ENCODE data around the gene MIER3. TPM values are rescaled to one million over a fixed set of nuclear protein-coding genes. Genes with fewer than 3 reads are reported as not detected.

Gene MIER3
- polyA plus RNA-seq, 4 donors: 7.1 to 35.4 (median 28.6) TPM

DNA sequence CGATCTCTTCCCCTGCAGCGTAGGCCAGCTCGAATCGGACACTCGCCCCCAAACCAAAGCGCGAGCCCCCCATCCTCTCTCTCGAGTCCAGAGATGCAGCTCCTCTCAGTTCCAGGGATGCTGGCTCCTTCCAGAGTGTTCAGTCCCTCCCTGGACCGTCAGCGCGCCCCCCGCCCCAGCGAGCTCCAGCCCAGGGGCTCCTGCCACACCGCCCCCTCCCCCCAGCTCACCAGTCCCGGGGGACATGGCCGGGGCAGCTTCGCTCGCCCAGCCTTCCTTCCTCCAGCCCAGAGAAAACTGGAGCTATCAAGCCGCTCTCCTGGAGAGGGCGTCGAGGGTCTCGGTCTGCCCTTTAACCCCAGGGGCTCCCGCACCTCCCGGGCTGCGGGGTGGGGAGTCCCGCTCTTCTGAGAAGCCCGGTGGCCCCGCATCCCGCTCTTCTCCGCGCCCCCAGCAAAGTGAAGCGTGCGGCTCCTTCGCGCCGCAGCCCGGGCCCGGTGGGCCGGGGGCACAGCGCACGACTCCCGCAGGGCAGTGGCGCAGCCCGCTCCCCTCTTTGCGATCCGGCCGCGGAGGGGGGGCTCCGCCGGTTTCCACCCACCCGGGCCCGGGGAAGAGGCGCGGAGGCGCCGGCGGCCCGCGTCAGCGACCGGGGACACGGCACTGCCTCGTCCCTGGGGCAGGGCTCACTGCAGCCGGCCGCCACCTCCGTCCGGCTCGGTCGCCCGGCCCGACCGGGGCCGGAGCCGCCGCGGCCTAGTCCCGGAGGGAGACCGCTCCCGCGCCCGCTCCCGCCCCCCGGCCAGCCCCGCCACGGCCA is 587 bp downstream of the MIER3 start:
- WGBS, 3 donors: 0 to 1% (median 0%) methylated on average over 46 to 85 of the region's 85 CpGs
- FAIRE-seq (no peak), DNase-seq (peak; percentile 15 to 65)
- H3K27me3 ChIP-seq (ENCODE audit: control insufficient read depth in 3 of 3, insufficient read depth in 3 of 3, low read length in 3 of 3): no peaks in the 10 kb centered on the region
- H3K4me1 ChIP-seq (ENCODE audit: control insufficient read depth in 3 of 3, insufficient read depth in 2 of 3, low read depth in 1 of 3, low read length in 2 of 3): peaks cover 0 to 13% (median 0%) of the 10 kb centered on the region in 3 donors
- peak overlapping the region; percentile 69 to 100 (median 85) for H3K4me3 ChIP-seq (ENCODE audit: low read depth in 1 of 3, low read length in 3 of 3)
- peaks cover 0 to 8% (median 2%) of the 10 kb centered on the region in 3 donors for H3K36me3 ChIP-seq (ENCODE audit: control insufficient read depth in 3 of 3, insufficient read depth in 2 of 3, low read depth in 1 of 3, low read length in 3 of 3)
- H3K9me3 ChIP-seq (ENCODE audit: control insufficient read depth in 2 of 2, insufficient read depth in 1 of 2, low read depth in 1 of 2, low read length in 1 of 2): no peaks in the 10 kb centered on the region
- peak overlapping the region; percentile 66 to 88 (median 81) for H3K27ac ChIP-seq (ENCODE audit: low read depth in 1 of 3, low read length in 2 of 3)

DNA sequence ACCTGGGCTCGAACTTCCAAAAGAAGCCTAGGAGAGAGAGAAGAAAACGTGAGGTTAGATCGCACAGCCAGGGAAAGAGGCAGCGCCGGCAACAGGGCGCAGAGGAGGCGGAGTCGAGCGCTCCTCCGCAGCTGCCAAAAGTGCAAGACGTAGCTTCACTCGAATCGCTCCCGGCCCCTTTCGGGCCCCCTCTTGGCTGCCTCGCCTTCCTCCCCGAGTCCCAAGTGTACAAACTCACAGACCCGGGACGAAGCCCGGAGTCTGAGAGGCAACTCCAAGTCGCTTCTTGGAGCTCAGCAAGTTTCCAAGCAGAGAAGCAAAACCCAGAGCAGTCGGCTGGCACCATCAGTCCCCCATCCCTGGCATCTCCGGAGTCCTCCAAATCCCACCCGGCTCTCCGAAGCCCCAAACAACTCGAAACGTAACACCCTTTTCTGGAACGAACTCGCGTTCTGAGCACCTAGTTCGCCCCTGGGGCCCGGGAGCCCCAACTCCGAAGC is 1.2 kb downstream of the MIER3 start:
- H3K27ac ChIP-seq (ENCODE audit: low read depth in 1 of 3, low read length in 2 of 3): peak overlapping the region; percentile 66 to 88 (median 81)
- H3K4me3 ChIP-seq (ENCODE audit: low read depth in 1 of 3, low read length in 3 of 3): peak overlapping the region; percentile 69 to 100 (median 85)
- FAIRE-seq (no peak), DNase-seq (peak; percentile 59 to 77)
- no peaks in the 10 kb centered on the region for H3K27me3 ChIP-seq (ENCODE audit: control insufficient read depth in 3 of 3, insufficient read depth in 3 of 3, low read length in 3 of 3)
- WGBS, 3 donors: 1% methylated on average over 33 of the region's 33 CpGs
- peaks cover 0 to 8% (median 4%) of the 10 kb centered on the region in 3 donors for H3K36me3 ChIP-seq (ENCODE audit: control insufficient read depth in 3 of 3, insufficient read depth in 2 of 3, low read depth in 1 of 3, low read length in 3 of 3)
- no peaks in the 10 kb centered on the region for H3K9me3 ChIP-seq (ENCODE audit: control insufficient read depth in 2 of 2, insufficient read depth in 1 of 2, low read depth in 1 of 2, low read length in 1 of 2)
- H3K4me1 ChIP-seq (ENCODE audit: control insufficient read depth in 3 of 3, insufficient read depth in 2 of 3, low read depth in 1 of 3, low read length in 2 of 3): peaks cover 0 to 13% (median 0%) of the 10 kb centered on the region in 3 donors

DNA sequence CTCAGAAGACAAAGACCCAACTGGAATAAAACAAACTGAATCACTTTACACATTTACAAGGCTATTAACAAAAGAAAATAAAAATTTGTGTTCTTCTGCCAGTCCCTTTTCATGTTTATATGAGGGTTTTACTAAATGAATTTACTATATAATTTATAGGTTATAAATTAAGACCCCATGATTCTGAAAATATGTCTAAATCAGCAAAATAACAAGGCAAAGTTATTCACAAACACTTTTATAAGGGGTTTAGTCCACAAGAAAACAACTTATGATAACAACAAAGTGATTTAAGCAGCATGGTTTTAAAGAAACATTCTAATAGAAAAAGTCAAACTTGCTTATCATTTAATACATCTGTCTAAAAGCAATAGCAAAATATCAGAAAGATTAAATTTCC is 4.9 kb downstream of the MIER3 start:
- H3K36me3 ChIP-seq (ENCODE audit: control insufficient read depth in 3 of 3, insufficient read depth in 2 of 3, low read depth in 1 of 3, low read length in 3 of 3): peaks cover 8 to 21% (median 14%) of the 10 kb centered on the region in 3 donors
- H3K27ac ChIP-seq (ENCODE audit: low read depth in 1 of 3, low read length in 2 of 3): no peak overlapping the region
- FAIRE-seq: peak; percentile 36

DNA sequence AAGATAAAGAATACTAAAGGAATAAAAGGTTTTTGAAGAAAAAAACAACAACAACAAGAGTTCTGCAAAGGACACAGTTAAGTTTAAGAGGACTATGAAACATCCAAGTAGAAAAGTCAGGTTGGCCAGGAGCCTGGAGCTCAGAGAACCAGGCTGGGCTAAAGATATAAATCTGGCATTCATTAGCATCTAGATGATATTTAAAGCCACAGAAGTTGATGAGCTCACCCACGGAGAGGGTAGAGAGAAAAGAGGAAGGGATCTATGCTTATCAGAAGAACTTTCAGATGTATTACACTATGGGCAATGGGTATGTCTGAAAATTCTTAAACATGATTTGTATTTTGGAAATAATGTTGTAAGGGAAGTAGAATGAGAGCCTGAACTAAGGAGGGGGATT is 9.9 kb downstream of the MIER3 start:
- DNase-seq (no peak), FAIRE-seq (no peak)
- Histone ChIP-seq H3K4me3 (ENCODE audit: low read depth in 1 of 3, low read length in 3 of 3) (no peak overlapping the region), H3K4me1 (ENCODE audit: control insufficient read depth in 3 of 3, insufficient read depth in 2 of 3, low read depth in 1 of 3, low read length in 2 of 3) (no peaks in the 10 kb centered on the region), H3K27ac (ENCODE audit: low read depth in 1 of 3, low read length in 2 of 3) (no peak overlapping the region), H3K36me3 (ENCODE audit: control insufficient read depth in 3 of 3, insufficient read depth in 2 of 3, low read depth in 1 of 3, low read length in 3 of 3) (peaks cover 16 to 36% (median 24%) of the 10 kb centered on the region in 3 donors), H3K9me3 (ENCODE audit: control insufficient read depth in 2 of 2, insufficient read depth in 1 of 2, low read depth in 1 of 2, low read length in 1 of 2) (no peaks in the 10 kb centered on the region), H3K27me3 (ENCODE audit: control insufficient read depth in 3 of 3, insufficient read depth in 3 of 3, low read length in 3 of 3) (no peaks in the 10 kb centered on the region)
- 56 to 88% (median 68%) methylated on average over 1 of the region's 1 CpG for WGBS, 3 donors

More for the DNA sequence above, 4.9 kb downstream of the MIER3 start:
- no peak overlapping the region for H3K4me3 ChIP-seq (ENCODE audit: low read depth in 1 of 3, low read length in 3 of 3)
- no peak for DNase-seq
- no peaks in the 10 kb centered on the region for H3K9me3 ChIP-seq (ENCODE audit: control insufficient read depth in 2 of 2, insufficient read depth in 1 of 2, low read depth in 1 of 2, low read length in 1 of 2)
- H3K4me1 ChIP-seq (ENCODE audit: control insufficient read depth in 3 of 3, insufficient read depth in 2 of 3, low read depth in 1 of 3, low read length in 2 of 3): peaks cover 0 to 7% (median 0%) of the 10 kb centered on the region in 3 donors
- H3K27me3 ChIP-seq (ENCODE audit: control insufficient read depth in 3 of 3, insufficient read depth in 3 of 3, low read length in 3 of 3): no peaks in the 10 kb centered on the region

DNA sequence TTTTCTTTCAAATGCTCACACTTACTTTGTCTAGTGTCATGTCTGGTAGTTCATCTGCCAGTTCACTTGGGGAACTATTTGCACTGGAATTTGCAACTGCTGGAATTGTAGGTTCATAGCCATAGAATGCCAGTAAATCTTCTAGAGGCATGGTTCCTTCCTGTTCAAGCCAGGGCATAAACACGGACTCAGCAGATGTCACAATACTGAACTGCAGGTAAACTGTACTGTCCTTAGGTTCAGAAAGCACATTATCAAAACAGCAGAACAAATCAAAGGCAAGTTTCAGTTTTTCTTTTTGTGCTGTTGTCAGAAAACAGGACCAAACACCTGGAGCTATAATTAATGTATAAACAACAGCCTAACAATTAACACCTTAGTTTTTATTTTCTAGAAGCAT is 13.1 kb downstream of the MIER3 start:
- no peaks in the 10 kb centered on the region for H3K4me1 ChIP-seq (ENCODE audit: control insufficient read depth in 3 of 3, insufficient read depth in 2 of 3, low read depth in 1 of 3, low read length in 2 of 3)
- no peaks in the 10 kb centered on the region for H3K9me3 ChIP-seq (ENCODE audit: control insufficient read depth in 2 of 2, insufficient read depth in 1 of 2, low read depth in 1 of 2, low read length in 1 of 2)
- peaks cover 15 to 41% (median 24%) of the 10 kb centered on the region in 3 donors for H3K36me3 ChIP-seq (ENCODE audit: control insufficient read depth in 3 of 3, insufficient read depth in 2 of 3, low read depth in 1 of 3, low read length in 3 of 3)
- H3K4me3 ChIP-seq (ENCODE audit: low read depth in 1 of 3, low read length in 3 of 3): no peak overlapping the region
- WGBS, 3 donors: 74 to 80% (median 76%) methylated on average over 1 of the region's 1 CpG
- no peaks in the 10 kb centered on the region for H3K27me3 ChIP-seq (ENCODE audit: control insufficient read depth in 3 of 3, insufficient read depth in 3 of 3, low read length in 3 of 3)
- FAIRE-seq (no peak), DNase-seq (peak in 1 of 2 donors; percentile 43)
- no peak overlapping the region for H3K27ac ChIP-seq (ENCODE audit: low read depth in 1 of 3, low read length in 2 of 3)

DNA sequence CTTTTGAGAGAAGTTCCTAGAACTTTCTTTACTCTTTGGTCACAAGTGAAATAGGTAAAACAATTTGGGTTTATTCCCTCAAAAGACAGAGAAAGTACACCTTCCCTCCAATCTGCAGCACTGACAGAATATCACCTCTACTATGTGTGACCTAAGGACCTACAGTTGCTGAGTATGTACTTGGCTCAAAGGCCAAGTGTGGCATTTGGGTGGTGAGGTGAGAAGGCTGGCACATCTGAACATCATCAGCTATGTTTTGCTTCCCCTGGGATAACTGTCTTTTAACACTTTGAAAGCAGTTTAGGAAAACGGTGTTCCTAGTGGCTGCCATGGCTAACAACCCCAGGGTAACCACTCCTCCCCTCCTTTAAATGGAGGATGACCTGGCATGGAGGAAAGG is 17.6 kb downstream of the MIER3 start:
- no peak overlapping the region for H3K4me3 ChIP-seq (ENCODE audit: low read depth in 1 of 3, low read length in 3 of 3)
- DNase-seq (peak in 1 of 2 donors; percentile 9), FAIRE-seq (no peak)
- WGBS, 3 donors: 89 to 92% (median 89%) methylated on average over 1 of the region's 1 CpG
- H3K27me3 ChIP-seq (ENCODE audit: control insufficient read depth in 3 of 3, insufficient read depth in 3 of 3, low read length in 3 of 3): no peaks in the 10 kb centered on the region
- H3K36me3 ChIP-seq (ENCODE audit: control insufficient read depth in 3 of 3, insufficient read depth in 2 of 3, low read depth in 1 of 3, low read length in 3 of 3): peaks cover 8 to 28% (median 23%) of the 10 kb centered on the region in 3 donors
- H3K9me3 ChIP-seq (ENCODE audit: control insufficient read depth in 2 of 2, insufficient read depth in 1 of 2, low read depth in 1 of 2, low read length in 1 of 2): no peaks in the 10 kb centered on the region
- no peak overlapping the region for H3K27ac ChIP-seq (ENCODE audit: low read depth in 1 of 3, low read length in 2 of 3)
- no peaks in the 10 kb centered on the region for H3K4me1 ChIP-seq (ENCODE audit: control insufficient read depth in 3 of 3, insufficient read depth in 2 of 3, low read depth in 1 of 3, low read length in 2 of 3)

DNA sequence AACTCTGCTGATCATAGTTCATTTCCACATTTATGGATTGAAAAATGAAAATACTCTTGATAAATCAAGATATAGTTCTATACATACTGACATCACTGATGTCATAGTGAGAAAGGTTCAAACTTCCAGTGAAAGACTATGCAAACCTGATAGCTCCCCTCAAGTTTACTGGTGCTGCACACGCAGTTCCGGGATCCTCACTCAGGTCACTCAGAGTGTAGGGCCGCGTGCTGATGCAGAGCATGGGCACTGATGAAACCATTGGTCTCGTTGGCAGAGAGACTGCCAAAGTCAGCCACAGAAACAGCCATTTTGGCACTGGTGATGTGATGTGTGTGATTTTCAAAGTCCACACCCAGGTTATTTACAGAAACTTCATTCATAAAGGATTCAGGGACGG is 29.0 kb downstream of the MIER3 start:
- Histone ChIP-seq H3K36me3 (ENCODE audit: control insufficient read depth in 3 of 3, insufficient read depth in 2 of 3, low read depth in 1 of 3, low read length in 3 of 3) (peaks cover 6 to 18% (median 12%) of the 10 kb centered on the region in 3 donors), H3K9me3 (ENCODE audit: control insufficient read depth in 2 of 2, insufficient read depth in 1 of 2, low read depth in 1 of 2, low read length in 1 of 2) (no peaks in the 10 kb centered on the region), H3K4me3 (ENCODE audit: low read depth in 1 of 3, low read length in 3 of 3) (no peak overlapping the region), H3K27ac (ENCODE audit: low read depth in 1 of 3, low read length in 2 of 3) (no peak overlapping the region), H3K27me3 (ENCODE audit: control insufficient read depth in 3 of 3, insufficient read depth in 3 of 3, low read length in 3 of 3) (no peaks in the 10 kb centered on the region), H3K4me1 (ENCODE audit: control insufficient read depth in 3 of 3, insufficient read depth in 2 of 3, low read depth in 1 of 3, low read length in 2 of 3) (peaks cover 0 to 8% (median 0%) of the 10 kb centered on the region in 3 donors)
- DNase-seq (no peak), FAIRE-seq (no peak)
- WGBS, 3 donors: 96 to 98% (median 97%) methylated on average over 6 of the region's 6 CpGs

DNA sequence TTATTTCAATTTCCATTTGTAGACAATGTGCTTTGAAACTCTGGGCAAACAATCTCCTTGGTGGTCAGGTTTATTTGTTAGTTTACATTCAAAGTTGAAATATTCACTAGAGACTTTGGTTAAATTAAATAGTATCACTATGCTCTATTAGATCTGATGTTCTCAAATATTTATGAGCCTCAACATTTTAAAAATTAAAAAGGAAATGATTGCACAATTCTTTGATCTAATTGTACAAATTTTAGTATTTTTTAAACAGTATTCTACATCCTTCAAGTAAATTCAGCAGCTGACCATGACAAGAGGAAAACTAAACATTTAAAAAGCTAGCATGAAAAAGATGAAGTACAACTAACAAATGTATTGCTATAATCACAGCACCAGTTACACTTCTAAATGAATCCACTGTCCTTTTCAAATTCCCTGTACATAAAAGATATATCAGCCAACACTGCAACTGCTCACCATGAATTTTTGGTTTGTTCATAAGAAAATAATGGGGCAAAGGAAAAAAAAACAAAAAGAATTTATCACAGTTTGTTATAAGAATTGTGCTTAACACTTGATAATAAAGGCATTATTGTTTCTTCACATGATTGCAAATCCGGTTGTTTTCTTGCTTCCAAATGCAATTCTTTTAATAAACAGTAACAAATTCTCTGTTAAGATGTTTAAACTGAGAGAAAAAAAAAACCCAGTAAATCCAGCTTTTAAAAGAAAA is 31.8 kb downstream of the MIER3 start:
- Histone ChIP-seq H3K27me3 (ENCODE audit: control insufficient read depth in 3 of 3, insufficient read depth in 3 of 3, low read length in 3 of 3) (no peaks in the 10 kb centered on the region), H3K4me1 (ENCODE audit: control insufficient read depth in 3 of 3, insufficient read depth in 2 of 3, low read depth in 1 of 3, low read length in 2 of 3) (peaks cover 0 to 12% (median 0%) of the 10 kb centered on the region in 3 donors), H3K36me3 (ENCODE audit: control insufficient read depth in 3 of 3, insufficient read depth in 2 of 3, low read depth in 1 of 3, low read length in 3 of 3) (peaks cover 11 to 13% (median 12%) of the 10 kb centered on the region in 3 donors), H3K9me3 (ENCODE audit: control insufficient read depth in 2 of 2, insufficient read depth in 1 of 2, low read depth in 1 of 2, low read length in 1 of 2) (no peaks in the 10 kb centered on the region), H3K27ac (ENCODE audit: low read depth in 1 of 3, low read length in 2 of 3) (no peak overlapping the region), H3K4me3 (ENCODE audit: low read depth in 1 of 3, low read length in 3 of 3) (no peak overlapping the region)
- FAIRE-seq: no peak
- 72 to 85% (median 78%) methylated on average over 1 of the region's 1 CpG for WGBS, 3 donors
- DNase-seq: no peak
